Measurements from ENCODE around the gene IFT25. TPM values are rescaled to one million over a fixed set of nuclear protein-coding genes. Genes with fewer than 3 reads are reported as not detected.
"Not testable (repeated sequence)": the region's sequence is repeated elsewhere in the genome, so short reads cannot be mapped to it uniquely, and the experiment has no call there.

Gene IFT25
- polyA plus RNA-seq (2012; ENCODE audit: insufficient read depth, insufficient read length, low read depth): 0.65 TPM

DNA sequence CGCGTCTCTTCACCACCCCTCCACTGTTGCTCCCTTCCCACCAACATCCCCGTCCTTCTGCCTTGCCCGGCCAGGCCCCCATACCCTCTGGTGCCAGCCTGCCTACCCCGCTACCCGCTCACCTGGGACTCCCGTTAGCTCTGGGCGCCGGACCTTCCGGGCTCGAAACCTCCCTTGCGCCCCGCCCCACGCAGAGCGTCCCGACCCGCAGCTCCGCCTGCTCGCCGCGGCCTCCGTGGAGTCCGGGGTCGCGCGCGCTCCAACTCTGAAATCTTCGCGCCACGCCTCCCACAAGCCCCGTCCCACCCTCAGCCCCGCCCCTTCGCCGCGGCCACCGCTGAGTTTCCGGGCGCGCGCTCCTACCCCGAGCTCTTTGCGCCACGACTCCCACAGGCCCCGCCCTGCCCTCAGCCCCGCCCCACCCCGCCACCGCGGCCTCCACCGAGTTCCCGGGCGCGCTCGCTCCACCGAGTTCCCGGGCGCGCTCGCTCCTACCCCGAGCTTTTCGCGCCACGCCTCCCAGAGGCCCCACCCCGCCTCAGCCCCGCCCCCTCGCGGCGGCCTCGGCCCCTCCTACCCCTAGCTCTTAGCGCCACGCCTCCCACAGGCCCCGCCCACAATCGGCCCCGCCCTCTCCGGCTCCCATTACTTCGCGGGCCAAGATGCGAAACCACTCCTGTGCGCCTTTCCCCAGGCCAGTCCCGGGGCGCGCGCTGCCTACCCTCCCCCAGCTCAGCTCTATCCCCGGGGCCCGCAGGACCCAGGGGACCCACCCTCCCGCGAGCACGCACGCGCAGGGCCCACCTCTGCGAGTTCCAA, at the start of gene IFT25:
Gene IFT25 (minus strand): TSS at position 267 of the 819 bp plus-strand sequence. CDS start 5,617 bp downstream, outside the sequence.
- Histone ChIP-seq H3K36me3 (no peaks in the 10 kb centered on the region), H3K9me3 (no peaks in the 10 kb centered on the region), H3K4me3 (ENCODE audit: low read depth, low read length) (peak within 1 kb of the TSS; percentile 60), H3K4me1 (no peaks in the 10 kb centered on the region), H3K27me3 (no peaks in the 10 kb centered on the region)
- DNase-seq: peak; percentile 91
- TF ChIP-seq, protein P1, sequence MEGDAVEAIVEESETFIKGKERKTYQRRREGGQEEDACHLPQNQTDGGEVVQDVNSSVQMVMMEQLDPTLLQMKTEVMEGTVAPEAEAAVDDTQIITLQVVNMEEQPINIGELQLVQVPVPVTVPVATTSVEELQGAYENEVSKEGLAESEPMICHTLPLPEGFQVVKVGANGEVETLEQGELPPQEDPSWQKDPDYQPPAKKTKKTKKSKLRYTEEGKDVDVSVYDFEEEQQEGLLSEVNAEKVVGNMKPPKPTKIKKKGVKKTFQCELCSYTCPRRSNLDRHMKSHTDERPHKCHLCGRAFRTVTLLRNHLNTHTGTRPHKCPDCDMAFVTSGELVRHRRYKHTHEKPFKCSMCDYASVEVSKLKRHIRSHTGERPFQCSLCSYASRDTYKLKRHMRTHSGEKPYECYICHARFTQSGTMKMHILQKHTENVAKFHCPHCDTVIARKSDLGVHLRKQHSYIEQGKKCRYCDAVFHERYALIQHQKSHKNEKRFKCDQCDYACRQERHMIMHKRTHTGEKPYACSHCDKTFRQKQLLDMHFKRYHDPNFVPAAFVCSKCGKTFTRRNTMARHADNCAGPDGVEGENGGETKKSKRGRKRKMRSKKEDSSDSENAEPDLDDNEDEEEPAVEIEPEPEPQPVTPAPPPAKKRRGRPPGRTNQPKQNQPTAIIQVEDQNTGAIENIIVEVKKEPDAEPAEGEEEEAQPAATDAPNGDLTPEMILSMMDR (IDR thresholded peaks at IDR 0.05; ENCODE audit: low read depth, low read length): no peak

DNA sequence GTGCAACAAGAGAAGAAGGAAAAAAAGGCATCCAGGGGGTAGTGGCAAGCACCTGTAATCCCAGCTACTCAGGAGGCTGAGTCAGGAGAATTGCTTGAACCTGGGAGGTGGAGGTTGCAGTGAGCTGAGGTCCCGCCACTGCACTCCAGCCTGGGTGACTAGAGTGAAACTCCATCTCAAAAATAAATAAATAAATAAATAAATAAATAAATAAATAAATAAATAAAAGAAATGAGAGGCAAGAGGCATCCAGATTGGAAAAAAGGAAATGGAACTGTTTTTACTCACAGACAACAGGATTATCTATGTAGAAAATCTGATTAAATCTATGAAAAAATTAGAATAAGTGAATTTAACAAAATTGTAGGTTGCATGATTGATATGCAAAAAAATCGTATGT, 49.0 kb upstream of the IFT25 start:
- not testable (repeated sequence) for H3K4me3 ChIP-seq (ENCODE audit: low read depth, low read length); H3K36me3 ChIP-seq; H3K4me1 ChIP-seq; DNase-seq; H3K27me3 ChIP-seq; H3K9me3 ChIP-seq

DNA sequence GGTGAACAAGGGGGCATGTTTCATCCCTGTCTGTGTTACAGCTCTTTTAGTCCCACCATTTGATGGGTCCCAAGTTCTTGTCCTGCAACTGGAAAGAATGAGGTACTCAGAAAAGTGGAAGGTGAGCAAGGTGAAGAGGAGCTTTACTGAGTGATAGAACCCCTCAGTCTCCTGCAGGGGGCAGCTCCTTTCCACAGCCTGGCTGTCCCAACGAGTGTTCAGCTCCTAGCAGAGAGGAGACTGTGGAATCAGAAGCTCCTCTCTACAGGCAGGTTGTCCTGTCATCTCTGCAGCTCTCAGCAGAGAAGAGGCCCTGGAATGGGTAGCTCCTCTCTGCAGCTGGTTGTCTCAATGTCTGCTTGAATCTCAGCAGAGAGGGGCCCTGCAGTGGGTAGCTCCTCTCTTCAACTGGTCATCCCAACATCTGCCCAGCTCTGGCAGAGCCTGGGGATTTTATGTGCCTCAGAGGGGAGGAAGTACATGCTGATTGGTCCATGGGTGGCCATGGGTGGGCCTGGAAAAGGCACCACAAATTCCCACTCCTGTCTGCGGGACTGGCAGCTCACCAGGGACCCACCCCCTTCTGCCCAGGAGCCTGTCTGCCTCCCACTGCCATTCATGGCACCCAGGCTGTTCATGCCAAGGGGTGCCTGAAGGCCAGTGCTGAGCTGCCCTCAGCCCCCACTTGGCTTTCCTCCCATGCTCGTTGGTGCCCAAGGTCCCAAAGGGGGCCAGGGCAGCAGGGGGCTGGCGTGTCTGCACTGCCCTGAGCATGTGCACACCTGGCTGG, 46.8 kb upstream of the IFT25 start:
- Histone ChIP-seq H3K4me3 (ENCODE audit: low read depth, low read length) (no peak overlapping the region), H3K4me1 (no peaks in the 10 kb centered on the region), H3K27me3 (no peaks in the 10 kb centered on the region), H3K9me3 (no peaks in the 10 kb centered on the region), H3K36me3 (no peaks in the 10 kb centered on the region)
- TF ChIP-seq, protein P1 (IDR thresholded peaks at IDR 0.05; ENCODE audit: low read depth, low read length): peak; percentile 42
- no peak for DNase-seq

DNA sequence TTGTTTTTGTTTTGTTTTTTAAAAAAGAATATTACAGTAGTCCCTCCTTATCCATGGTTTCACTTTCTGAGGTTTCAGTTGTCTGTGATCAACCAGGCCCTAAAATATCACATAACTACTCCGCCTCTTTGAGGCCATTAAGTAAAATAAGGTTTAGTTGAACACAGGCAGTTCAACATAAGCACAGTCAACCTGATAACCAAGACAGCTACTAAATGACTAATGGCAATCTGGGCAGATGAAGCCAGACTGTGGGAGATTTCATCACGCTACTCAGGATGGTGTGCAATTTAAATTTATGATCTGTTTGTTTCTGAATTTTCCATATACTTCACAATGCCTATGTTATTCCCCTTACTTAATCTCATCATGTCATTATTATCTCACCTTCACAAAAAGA, 42.4 kb upstream of the IFT25 start:
- no peaks in the 10 kb centered on the region for H3K9me3 ChIP-seq
- H3K4me3 ChIP-seq (ENCODE audit: low read depth, low read length): no peak overlapping the region
- no peaks in the 10 kb centered on the region for H3K27me3 ChIP-seq
- no peak for DNase-seq
- TF ChIP-seq, protein P1 (IDR thresholded peaks at IDR 0.05; ENCODE audit: low read depth, low read length): no peak
- no peaks in the 10 kb centered on the region for H3K36me3 ChIP-seq
- H3K4me1 ChIP-seq: no peaks in the 10 kb centered on the region

DNA sequence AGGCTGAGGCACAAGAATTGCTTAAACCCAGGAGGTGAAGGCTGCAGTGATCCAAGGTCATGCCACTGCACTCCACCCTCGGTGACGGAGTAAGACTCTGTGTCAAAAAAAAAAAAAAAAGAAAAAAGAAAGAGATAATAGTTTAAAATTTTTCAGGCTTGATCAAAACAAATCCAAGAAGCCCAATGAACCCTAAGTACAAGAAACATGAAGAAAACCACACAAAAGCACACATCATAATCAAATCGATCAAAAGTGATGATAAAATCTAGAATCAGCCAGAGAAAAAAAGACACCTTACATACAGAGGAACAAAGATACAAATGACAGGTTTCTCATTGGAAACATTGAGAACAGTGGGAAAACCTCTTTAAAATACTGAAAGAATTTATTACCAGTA, 41.0 kb upstream of the IFT25 start:
- no peaks in the 10 kb centered on the region for H3K36me3 ChIP-seq
- no peaks in the 10 kb centered on the region for H3K9me3 ChIP-seq
- H3K4me1 ChIP-seq: no peaks in the 10 kb centered on the region
- no peak for DNase-seq
- no peaks in the 10 kb centered on the region for H3K27me3 ChIP-seq
- TF ChIP-seq, protein P1 (IDR thresholded peaks at IDR 0.05; ENCODE audit: low read depth, low read length): no peak
- no peak overlapping the region for H3K4me3 ChIP-seq (ENCODE audit: low read depth, low read length)

DNA sequence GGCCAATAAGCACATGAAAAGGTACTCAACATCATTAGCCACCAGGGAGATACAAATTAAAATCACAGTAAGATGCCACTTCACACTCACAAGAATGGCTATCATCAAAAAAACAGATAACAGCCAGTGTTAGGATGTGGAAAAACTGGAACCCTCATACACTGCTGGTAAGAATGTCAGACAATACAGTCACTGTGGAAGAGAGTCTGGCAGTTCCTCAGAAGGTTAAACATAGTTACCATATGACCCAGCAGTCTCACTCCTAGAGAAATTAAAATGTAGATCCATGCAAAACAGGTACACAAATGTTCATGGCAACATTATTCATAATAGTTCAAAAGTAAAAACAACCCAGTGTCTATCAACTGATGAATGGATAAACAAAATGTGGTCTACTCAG, 39.2 kb upstream of the IFT25 start:
- Histone ChIP-seq H3K36me3 (no peaks in the 10 kb centered on the region), H3K9me3 (no peaks in the 10 kb centered on the region), H3K4me3 (ENCODE audit: low read depth, low read length) (no peak overlapping the region), H3K4me1 (no peaks in the 10 kb centered on the region), H3K27me3 (no peaks in the 10 kb centered on the region)
- TF ChIP-seq, protein P1 (IDR thresholded peaks at IDR 0.05; ENCODE audit: low read depth, low read length): no peak
- no peak for DNase-seq
